ENCODE measurements around the gene GSTCD. TPM values are rescaled to one million over a fixed set of nuclear protein-coding genes. Genes with fewer than 3 reads are reported as not detected.

Gene GSTCD
- total RNA-seq, 1 experiment from 2014 or later: 22.5 TPM

- Histone ChIP-seq H3K79me2 (ENCODE audit: insufficient read depth, low read length) (no peaks in the 10 kb centered on the region), H2AFZ (ENCODE audit: low read depth, low read length, poor library complexity, severe bottlenecking) (no peak overlapping the region), H4K20me1 (ENCODE audit: insufficient read depth) (no peaks in the 10 kb centered on the region), H3K4me3 (replicated peaks in 1 of 2; ENCODE audit: low read depth in 1 of 2, low read length in 2 of 2) (no peak overlapping the region), H3K4me1 (ENCODE audit: control insufficient read depth in 1 of 2, insufficient read depth in 2 of 2, low read length in 2 of 2) (no peaks in the 10 kb centered on the region), H3K9me2 (ENCODE audit: insufficient read depth) (no peaks in the 10 kb centered on the region), H3K9me3 (ENCODE audit: control insufficient read depth in 1 of 2, insufficient read depth in 1 of 2, low read depth in 1 of 2, low read length in 2 of 2) (no peaks in the 10 kb centered on the region), H3K4me2 (ENCODE audit: low read length) (no peak overlapping the region), H3K9ac (ENCODE audit: low read length) (no peak overlapping the region), H3K27ac (ENCODE audit: low read depth, low read length) (no peak overlapping the region), H3K36me3 (ENCODE audit: control insufficient read depth in 1 of 2, insufficient read depth in 2 of 2, low read length in 2 of 2) (no peaks in the 10 kb centered on the region), H3K27me3 (ENCODE audit: insufficient read depth, low read length) (no peaks in the 10 kb centered on the region)
- DNase-seq (ENCODE audit: low read depth, low spot score) (no peak), ATAC-seq (no peak)
- intact Hi-C loops (cut with micrococcal nuclease): no loop called here
- RAD21 ChIA-PET (ENCODE audit: low non-redundant PET in 1 of 2, low total read pairs in 2 of 2, uncharacterized antibody in 2 of 2, unreplicated experiment in 2 of 2): no interaction called here
- BruUV-seq (replicated peaks): no TSS peak
- CTCF ChIA-PET: no interaction called here
- POLR2A ChIA-PET: no interaction called here
- no peak for TF ChIP-seq SP1 (IDR thresholded peaks at IDR 0.05; ENCODE audit: low read depth)
- TF ChIP-seq ZFX (IDR thresholded peaks at IDR 0.05): no peak
- TF ChIP-seq SIN3A (IDR thresholded peaks at IDR 0.05; ENCODE audit: low read depth): no peak
- TF ChIP-seq REST (IDR thresholded peaks at IDR 0.05; ENCODE audit: low read depth): no peak
- TF ChIP-seq CBX3 (IDR thresholded peaks at IDR 0.05; ENCODE audit: low read depth): no peak
- no peak for TF ChIP-seq YY1 (IDR thresholded peaks at IDR 0.05; ENCODE audit: extremely low read depth, insufficient replicate concordance, low read depth, low read length)
- TF ChIP-seq, protein P1, sequence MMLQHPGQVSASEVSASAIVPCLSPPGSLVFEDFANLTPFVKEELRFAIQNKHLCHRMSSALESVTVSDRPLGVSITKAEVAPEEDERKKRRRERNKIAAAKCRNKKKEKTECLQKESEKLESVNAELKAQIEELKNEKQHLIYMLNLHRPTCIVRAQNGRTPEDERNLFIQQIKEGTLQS (IDR thresholded peaks at IDR 0.05): no peak
- no peak for TF ChIP-seq ELF1 (IDR thresholded peaks at IDR 0.05; ENCODE audit: borderline replicate concordance, low read depth)
- TF ChIP-seq RAD21 (IDR thresholded peaks at IDR 0.05; ENCODE audit: low read depth): no peak
- no peak for TF ChIP-seq JUND (IDR thresholded peaks at IDR 0.05)
- no peak for TF ChIP-seq EZH2 (IDR thresholded peaks at IDR 0.05)
- no peak for TF ChIP-seq EZH2phosphoT487 (IDR thresholded peaks at IDR 0.05; ENCODE audit: borderline replicate concordance)
- no peak for TF ChIP-seq ZBTB33 (IDR thresholded peaks at IDR 0.05; ENCODE audit: extremely low read depth, insufficient replicate concordance, low read length)
- TF ChIP-seq ZNF274 (IDR thresholded peaks at IDR 0.05; ENCODE audit: low read depth, low read length): no peak
- no peak for TF ChIP-seq MAX (IDR thresholded peaks at IDR 0.05)
- TF ChIP-seq POLR2AphosphoS5 (IDR thresholded peaks at IDR 0.05; ENCODE audit: low read depth, low read length): no peak
- no peak for TF ChIP-seq CEBPB (IDR thresholded peaks at IDR 0.05; ENCODE audit: low read depth)
- TF ChIP-seq, protein P2, sequence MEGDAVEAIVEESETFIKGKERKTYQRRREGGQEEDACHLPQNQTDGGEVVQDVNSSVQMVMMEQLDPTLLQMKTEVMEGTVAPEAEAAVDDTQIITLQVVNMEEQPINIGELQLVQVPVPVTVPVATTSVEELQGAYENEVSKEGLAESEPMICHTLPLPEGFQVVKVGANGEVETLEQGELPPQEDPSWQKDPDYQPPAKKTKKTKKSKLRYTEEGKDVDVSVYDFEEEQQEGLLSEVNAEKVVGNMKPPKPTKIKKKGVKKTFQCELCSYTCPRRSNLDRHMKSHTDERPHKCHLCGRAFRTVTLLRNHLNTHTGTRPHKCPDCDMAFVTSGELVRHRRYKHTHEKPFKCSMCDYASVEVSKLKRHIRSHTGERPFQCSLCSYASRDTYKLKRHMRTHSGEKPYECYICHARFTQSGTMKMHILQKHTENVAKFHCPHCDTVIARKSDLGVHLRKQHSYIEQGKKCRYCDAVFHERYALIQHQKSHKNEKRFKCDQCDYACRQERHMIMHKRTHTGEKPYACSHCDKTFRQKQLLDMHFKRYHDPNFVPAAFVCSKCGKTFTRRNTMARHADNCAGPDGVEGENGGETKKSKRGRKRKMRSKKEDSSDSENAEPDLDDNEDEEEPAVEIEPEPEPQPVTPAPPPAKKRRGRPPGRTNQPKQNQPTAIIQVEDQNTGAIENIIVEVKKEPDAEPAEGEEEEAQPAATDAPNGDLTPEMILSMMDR (IDR thresholded peaks at IDR 0.05 in 2 of 3, conservative IDR thresholded peaks at IDR 0.05 in 1 of 3; ENCODE audit: borderline replicate concordance in 1 of 3, insufficient read depth in 1 of 3, low read depth in 2 of 3, low read length in 2 of 3): no peak
- no peak for TF ChIP-seq POLR2A (IDR thresholded peaks at IDR 0.05; ENCODE audit: borderline replicate concordance, extremely low read depth, insufficient read depth, insufficient read length)
Observed at GRCh38 chr4:105674011-105674410, 34.6 kb upstream of the GSTCD start.

All from HCT116 (cell line).